GM12878 (cell line): Measurements from ENCODE around the gene CPD. TPM values are rescaled to one million over a fixed set of nuclear protein-coding genes. Genes with fewer than 3 reads are reported as not detected.

Experiments used
- ATAC-seq: fragments of 200-7000 bp; cut with Tn5 transposase; 3 replicates; pipeline ENCODE4 v1.9.1; 2020; ENCODE audit warnings: mild to moderate bottlenecking, moderate library complexity
- BruUV-seq: library from RNA; stranded (reverse); fragments of 400-500 nt; replicated peaks from 2 replicates; lab custom pipeline; 2021; lab: Mats Ljungman, UMichigan
- CTCF ChIA-PET: fragments of 300-600 bp; sonication (Branson Sonifier 250); formaldehyde crosslinking; extraction: SDS; loops from one replicate; lab custom pipeline; 2021; ENCODE audit warnings: inconsistent platforms; lab: Yijun Ruan, JAX
- POLR2A ChIA-PET: fragments of 350-600 bp; formaldehyde crosslinking; extraction: SDS; loops from one replicate; lab custom pipeline; 2021; ENCODE audit warnings: inconsistent platforms; lab: Charles Lee
- RAD21 ChIA-PET: fragments of 300-600 bp; sonication (Branson Sonifier 250); formaldehyde crosslinking; loops from one replicate; lab custom pipeline; 2023; ENCODE audit warnings: antibody characterized with exemption; ENCODE audit not compliant: unreplicated experiment; lab: Charles Lee
- SMC1A ChIA-PET: fragments of 300-600 bp; sonication (Branson Sonifier 250); formaldehyde crosslinking; loops from one replicate; lab custom pipeline; 2023; ENCODE audit not compliant: unreplicated experiment, uncharacterized antibody; lab: Charles Lee
- DNase-seq: peaks from one replicate; pipeline ENCODE4 v3.0.0-alpha.2; 2011; ENCODE audit warnings: low read depth, low spot score
- FAIRE-seq: peaks from 3 replicates; lab custom pipeline; 2011; peaks lifted over from hg19 to GRCh38; lab: Jason Lieb, UNC
- H2AFZ ChIP-seq: 2 replicates; pipeline ENCODE4 v1.6.0; 2011; ENCODE audit warnings: low read depth, low read length, control low read depth; ENCODE audit not compliant: control insufficient read depth
- H3K27ac ChIP-seq: 2 replicates; pipeline ENCODE4 v1.5.1; 2011; ENCODE audit warnings: control low read depth; ENCODE audit not compliant: control insufficient read depth, insufficient read depth
- H3K27me3 ChIP-seq, 2 experiments: replicated peaks in 1 of 2; 2 replicates each; pipeline versions ENCODE4 v1.6.0 to v1.6.1; 2011; ENCODE audit warnings: low read length in 1 of 2; ENCODE audit not compliant: control insufficient read depth in 2 of 2, insufficient read depth in 2 of 2
- H3K36me3 ChIP-seq, 2 experiments: 2 replicates each; pipeline ENCODE4 v1.5.1; 2011; ENCODE audit warnings: low read length in 1 of 2; ENCODE audit not compliant: control insufficient read depth in 2 of 2, insufficient read depth in 2 of 2
- H3K4me1 ChIP-seq: 2 replicates; pipeline ENCODE4 v1.6.1; 2011; ENCODE audit warnings: mild to moderate bottlenecking, low read length, moderate library complexity, mixed read lengths; ENCODE audit not compliant: control insufficient read depth, insufficient read depth
- H3K4me2 ChIP-seq: 2 replicates; pipeline ENCODE4 v1.6.0; 2011; ENCODE audit warnings: control low read depth; ENCODE audit not compliant: control insufficient read depth, insufficient read depth
- H3K4me3 ChIP-seq: fragments of 200-600 bp; sonication (generic); 2 replicates; pipeline ENCODE4 v1.5.1; 2016
- H3K79me2 ChIP-seq: 2 replicates; pipeline ENCODE4 v1.6.0; 2011; ENCODE audit warnings: low read length; ENCODE audit not compliant: control insufficient read depth, insufficient read depth
- H3K9ac ChIP-seq: 2 replicates; pipeline ENCODE4 v1.8.0; 2011; ENCODE audit warnings: low read length, control low read depth, mixed read lengths; ENCODE audit not compliant: control insufficient read depth, insufficient read depth
- H3K9me3 ChIP-seq: replicated peaks from 3 replicates; pipeline ENCODE4 v1.5.1; 2011; ENCODE audit warnings: mild to moderate bottlenecking, low read length; ENCODE audit not compliant: control insufficient read depth, insufficient read depth
- H4K20me1 ChIP-seq: 2 replicates; pipeline ENCODE4 v1.6.0; 2011; ENCODE audit not compliant: control insufficient read depth, insufficient read depth
- BHLHE40 ChIP-seq, 2 experiments: fragments of 450-650 bp in 1 of 2; IDR thresholded peaks; 2 replicates each; pipeline ENCODE4 v1.6.1; 2011 to 2017; ENCODE audit warnings: low read depth in 2 of 2, borderline replicate concordance in 1 of 2, improper control_type of control experiment in 1 of 2, low read length in 1 of 2, mild to moderate bottlenecking in 1 of 2
- EGR1 ChIP-seq, 2 experiments: IDR thresholded peaks; 1 replicate in 1 of 2; 2 replicates in 1 of 2; pipeline ENCODE4 v1.6.1; 2011 to 2012; ENCODE audit warnings: low read depth in 2 of 2, low read length in 2 of 2, borderline replicate concordance in 1 of 2, mild to moderate bottlenecking in 1 of 2, moderate library complexity in 1 of 2
- ETV6 ChIP-seq, 2 experiments: fragments of 450-650 bp in 1 of 2; IDR thresholded peaks in 1 of 2; conservative IDR thresholded peaks in 1 of 2; 2 replicates each; pipeline ENCODE4 v1.6.1; 2014; ENCODE audit warnings: antibody characterized with exemption in 1 of 2, borderline replicate concordance in 1 of 2, low read depth in 1 of 2, mild to moderate bottlenecking in 1 of 2, moderate library complexity in 1 of 2
- HDAC2 ChIP-seq: fragments of 200-600 bp; sonication (generic); IDR thresholded peaks from 2 replicates; pipeline ENCODE4 v1.6.1; 2017
- PAX8 ChIP-seq: fragments of 450-650 bp; IDR thresholded peaks from 2 replicates; pipeline ENCODE4 v1.6.1; 2017; ENCODE audit warnings: mild to moderate bottlenecking, moderate library complexity
- SMAD5 ChIP-seq: IDR thresholded peaks from 2 replicates; pipeline ENCODE4 v1.6.1; 2016; ENCODE audit warnings: antibody characterized with exemption, low read depth
- WGBS: methylation state at CpG from one replicate; pipeline ENCODE4 v1.1.6; 2016; ENCODE audit warnings: low lambda C conversion rate; ENCODE audit not compliant: insufficient replicate concordance, insufficient coverage; ENCODE audit errors: missing lambda C conversion rate; 5-methylcytosine and 5-hydroxymethylcytosine counted together
- in situ Hi-C: fragments of 300-500 bp; cut with MboI; formaldehyde crosslinking; loops from 9 replicates; pipeline ENCODE4 v1.14.3; 2018; ENCODE audit warnings: mixed read lengths
- intact Hi-C: fragments of 100-400 bp; cut with micrococcal nuclease; formaldehyde crosslinking; loops from one replicate; pipeline ENCODE4 v1.14.2; 2022; ENCODE audit not compliant: unreplicated experiment
- polyA plus RNA-seq, 11 experiments: library from polyadenylated mRNA; depleted of rRNA in 4 of 11; unstranded in 6 of 11; stranded (reverse) in 5 of 11; fragments of >200 nt; fragmentation: Nextera tagmentation in 4 of 11; fragmentation: Illumina TruSeq in 1 of 11; extraction: Ambion mirVana in 4 of 11; extraction: Trizol in 1 of 11; gene quantifications; 1 replicate in 1 of 11; 2 replicates in 10 of 11; pipeline versions ENCODE4 v1.2.1 to v1.2.3, GENCODE V29; 2011 to 2016; ENCODE audit warnings: inconsistent platforms in 2 of 11, missing spikeins in 2 of 11, low read depth in 1 of 11
- total RNA-seq, 4 experiments: library from RNA; depleted of rRNA in 3 of 4; stranded (reverse); fragments of >200 nt in 3 of 4; fragmentation: Illumina TruSeq in 1 of 4; extraction: Trizol in 1 of 4; gene quantifications; 2 replicates each; pipeline versions ENCODE4 v1.2.1 to v1.2.3, GENCODE V29; 2013 to 2021
- TF ChIP-seq, protein P1 (sequence below): IDR thresholded peaks from 2 replicates; pipeline ENCODE4 v1.6.1; 2012; ENCODE audit warnings: mild to moderate bottlenecking, low read depth, low read length
- TF ChIP-seq, protein P2 (sequence below): fragments of 450-650 bp; formaldehyde crosslinking; IDR thresholded peaks from 2 replicates; pipeline ENCODE4 v1.4.0; 2022; ENCODE audit warnings: mild to moderate bottlenecking, moderate library complexity

CPD gene
- total and polyA plus RNA-seq, 10 of the 15 experiments (the other 5 are each of a cell fraction or from before 2014, with no cell fraction given) = 3.5 to 24.2 (median 15.7) TPM

- TF ChIP-seq, protein P1, sequence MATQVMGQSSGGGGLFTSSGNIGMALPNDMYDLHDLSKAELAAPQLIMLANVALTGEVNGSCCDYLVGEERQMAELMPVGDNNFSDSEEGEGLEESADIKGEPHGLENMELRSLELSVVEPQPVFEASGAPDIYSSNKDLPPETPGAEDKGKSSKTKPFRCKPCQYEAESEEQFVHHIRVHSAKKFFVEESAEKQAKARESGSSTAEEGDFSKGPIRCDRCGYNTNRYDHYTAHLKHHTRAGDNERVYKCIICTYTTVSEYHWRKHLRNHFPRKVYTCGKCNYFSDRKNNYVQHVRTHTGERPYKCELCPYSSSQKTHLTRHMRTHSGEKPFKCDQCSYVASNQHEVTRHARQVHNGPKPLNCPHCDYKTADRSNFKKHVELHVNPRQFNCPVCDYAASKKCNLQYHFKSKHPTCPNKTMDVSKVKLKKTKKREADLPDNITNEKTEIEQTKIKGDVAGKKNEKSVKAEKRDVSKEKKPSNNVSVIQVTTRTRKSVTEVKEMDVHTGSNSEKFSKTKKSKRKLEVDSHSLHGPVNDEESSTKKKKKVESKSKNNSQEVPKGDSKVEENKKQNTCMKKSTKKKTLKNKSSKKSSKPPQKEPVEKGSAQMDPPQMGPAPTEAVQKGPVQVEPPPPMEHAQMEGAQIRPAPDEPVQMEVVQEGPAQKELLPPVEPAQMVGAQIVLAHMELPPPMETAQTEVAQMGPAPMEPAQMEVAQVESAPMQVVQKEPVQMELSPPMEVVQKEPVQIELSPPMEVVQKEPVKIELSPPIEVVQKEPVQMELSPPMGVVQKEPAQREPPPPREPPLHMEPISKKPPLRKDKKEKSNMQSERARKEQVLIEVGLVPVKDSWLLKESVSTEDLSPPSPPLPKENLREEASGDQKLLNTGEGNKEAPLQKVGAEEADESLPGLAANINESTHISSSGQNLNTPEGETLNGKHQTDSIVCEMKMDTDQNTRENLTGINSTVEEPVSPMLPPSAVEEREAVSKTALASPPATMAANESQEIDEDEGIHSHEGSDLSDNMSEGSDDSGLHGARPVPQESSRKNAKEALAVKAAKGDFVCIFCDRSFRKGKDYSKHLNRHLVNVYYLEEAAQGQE = no peak
- TF ChIP-seq BHLHE40 (IDR thresholded peaks at IDR 0.05; ENCODE audit: borderline replicate concordance in 1 of 2, low read depth in 2 of 2, low read length in 1 of 2) = no peak
- TF ChIP-seq, protein P2, sequence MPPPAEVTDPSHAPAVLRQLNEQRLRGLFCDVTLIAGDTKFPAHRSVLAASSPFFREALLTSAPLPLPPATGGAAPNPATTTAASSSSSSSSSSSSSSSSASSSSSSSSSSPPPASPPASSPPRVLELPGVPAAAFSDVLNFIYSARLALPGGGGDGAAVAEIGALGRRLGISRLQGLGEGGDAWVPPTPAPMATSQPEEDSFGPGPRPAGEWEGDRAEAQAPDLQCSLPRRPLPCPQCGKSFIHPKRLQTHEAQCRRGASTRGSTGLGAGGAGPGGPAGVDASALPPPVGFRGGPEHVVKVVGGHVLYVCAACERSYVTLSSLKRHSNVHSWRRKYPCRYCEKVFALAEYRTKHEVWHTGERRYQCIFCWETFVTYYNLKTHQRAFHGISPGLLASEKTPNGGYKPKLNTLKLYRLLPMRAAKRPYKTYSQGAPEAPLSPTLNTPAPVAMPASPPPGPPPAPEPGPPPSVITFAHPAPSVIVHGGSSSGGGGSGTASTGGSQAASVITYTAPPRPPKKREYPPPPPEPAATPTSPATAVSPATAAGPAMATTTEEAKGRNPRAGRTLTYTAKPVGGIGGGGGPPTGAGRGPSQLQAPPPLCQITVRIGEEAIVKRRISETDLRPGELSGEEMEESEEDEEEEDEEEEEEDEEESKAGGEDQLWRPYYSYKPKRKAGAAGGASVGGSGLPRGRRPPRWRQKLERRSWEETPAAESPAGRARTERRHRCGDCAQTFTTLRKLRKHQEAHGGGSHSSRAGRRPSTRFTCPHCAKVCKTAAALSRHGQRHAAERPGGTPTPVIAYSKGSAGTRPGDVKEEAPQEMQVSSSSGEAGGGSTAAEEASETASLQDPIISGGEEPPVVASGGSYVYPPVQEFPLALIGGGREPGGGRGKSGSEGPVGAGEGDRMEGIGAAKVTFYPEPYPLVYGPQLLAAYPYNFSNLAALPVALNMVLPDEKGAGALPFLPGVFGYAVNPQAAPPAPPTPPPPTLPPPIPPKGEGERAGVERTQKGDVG (CRISPR knock-in tag) = no peak
- TF ChIP-seq, all 136 proteins: peak for 3
These were observed 6.0 kb upstream of the CPD start (continued) for GRCh38 chr17:30372755-30373154.

GRCh38 chr17:30375661-30376060, 3.1 kb upstream of the CPD start:
- TF ChIP-seq ETV6 (conservative IDR thresholded peaks at IDR 0.05 in 1 of 2, IDR thresholded peaks at IDR 0.05 in 1 of 2; ENCODE audit: borderline replicate concordance in 1 of 2, low read depth in 1 of 2) = no peak
- no peak for TF ChIP-seq EGR1 (IDR thresholded peaks at IDR 0.05; ENCODE audit: borderline replicate concordance in 1 of 2, low read depth in 2 of 2, low read length in 2 of 2)
- no peak for TF ChIP-seq SMAD5
- no peak for TF ChIP-seq HDAC2
- TF ChIP-seq PAX8 = no peak
- Histone ChIP-seq H3K36me3 (no peaks in the 10 kb centered on the region), H3K4me2 (no peak overlapping the region), H4K20me1 (no peaks in the 10 kb centered on the region), H3K9me3 (no peaks in the 10 kb centered on the region), H3K4me3 (no peak overlapping the region), H2AFZ (no peak overlapping the region), H3K27me3 (no peaks in the 10 kb centered on the region), H3K4me1 (peaks cover 28% of the 10 kb centered on the region), H3K9ac (no peak overlapping the region), H3K27ac (no peak overlapping the region), H3K79me2 (peaks cover 6% of the 10 kb centered on the region; the same call in 1 of the 2 replicates)
- ChIA-PET SMC1A (interaction anchor here (1.3 to 2.7 kb wide), 3 partner anchors 11 to 271 kb away, joined by 3 to 22 read pairs (median 4); no protein-coding TSS in a partner anchor), POLR2A (no interaction called here), CTCF (interaction anchor here (0.7 to 1.6 kb wide), 5 partner anchors 8 to 101 kb away, joined by 3 to 6 read pairs (median 4); no protein-coding TSS in a partner anchor), RAD21 (interaction anchor here (1.4 kb wide), 1 partner anchor 101 kb away, joined by 6 read pairs; the partner anchor contains the start of gene GOSR1)
- DNase-seq = no peak
- no peak for ATAC-seq
- in situ Hi-C loops (no loop called here), intact Hi-C loops (no loop called here)
- FAIRE-seq = no peak
- WGBS = 100% methylated on average over 1 of the region's 1 CpG
- BruUV-seq = no TSS peak
